Measurements from ENCODE around the gene HIVEP2. TPM values are rescaled to one million over a fixed set of nuclear protein-coding genes. Genes with fewer than 3 reads are reported as not detected.

HIVEP2 gene
- total RNA-seq, 1 donor from 2014 or later = 18.7 TPM

Other genes starting within 250 kb of the HIVEP2 start
- gene AIG1, start 115.7 kb upstream of the HIVEP2 start, total RNA-seq = 22.8 TPM

Data from skin of body (tissue), 1 donor.